Measurements from ENCODE around the gene HYAL2. TPM values are rescaled to one million over a fixed set of nuclear protein-coding genes. Genes with fewer than 3 reads are reported as not detected.

HYAL2 gene
- total RNA-seq, 6 donors from 2014 or later = 120 to 389 (median 226) TPM

DNA sequence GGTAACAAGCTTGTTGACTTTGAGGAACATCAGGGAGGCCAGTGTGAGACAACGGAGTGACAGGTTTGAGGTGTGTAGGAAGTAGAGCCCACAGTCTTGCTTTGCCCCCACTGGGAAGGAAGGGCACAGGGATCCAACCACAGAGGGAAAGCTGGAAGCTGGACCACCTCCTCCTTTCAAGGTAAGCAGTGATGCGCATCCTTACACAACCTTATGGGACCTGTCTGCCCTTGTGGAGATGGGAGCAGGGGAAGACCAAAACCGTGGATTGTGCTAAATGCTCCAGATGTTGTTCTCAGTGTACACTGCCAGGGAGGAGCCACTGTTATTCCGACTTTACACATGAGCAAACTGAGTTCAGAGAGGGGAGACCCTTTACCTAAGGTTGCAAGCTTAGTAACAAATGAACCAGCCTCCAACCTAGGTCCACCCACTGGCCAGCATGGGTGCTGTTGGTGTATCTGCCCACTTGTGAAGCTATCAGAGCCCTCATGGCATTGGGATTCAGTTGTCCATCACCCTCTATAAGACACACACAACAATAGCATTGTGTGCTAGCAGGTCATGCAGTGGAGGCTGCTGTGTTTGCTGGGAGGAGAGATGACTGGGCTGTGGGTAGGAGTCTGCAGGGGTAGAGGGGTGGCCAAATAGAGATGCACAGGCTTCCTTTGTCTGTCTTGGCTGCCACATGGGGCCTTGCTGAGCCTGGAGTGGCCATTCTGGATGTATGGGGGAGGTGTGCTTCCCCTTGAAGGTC lies 44.2 kb downstream of the HYAL2 start:
- 85 to 90% methylated on average over 4 of the region's 4 CpGs for WGBS, 2 donors
- DNase-seq (no peak), ATAC-seq (ENCODE audit: low FRiP score in 2 of 2) (no peak)
- Histone ChIP-seq H3K9me3 (no peaks in the 10 kb centered on the region), H3K27me3 (peaks cover 0 to 13% (median 5%) of the 10 kb centered on the region in 4 donors), H3K4me3 (no peak overlapping the region), H3K4me1 (peaks cover 14 to 25% (median 15%) of the 10 kb centered on the region in 4 donors), H3K36me3 (peaks cover 0 to 28% (median 8%) of the 10 kb centered on the region in 4 donors), H3K27ac (no peak overlapping the region)
- no peak for TF ChIP-seq EP300 (IDR thresholded peaks at IDR 0.05)
- no peak for TF ChIP-seq CTCF (IDR thresholded peaks at IDR 0.05)
- TF ChIP-seq POLR2A (IDR thresholded peaks at IDR 0.05) = no peak
- no peak for TF ChIP-seq POLR2AphosphoS5 (IDR thresholded peaks at IDR 0.05)

- no peak overlapping the region for H3K27ac ChIP-seq
- H3K27me3 ChIP-seq = peaks cover 0 to 13% (median 5%) of the 10 kb centered on the region in 4 donors
- DNase-seq = no peak
- peaks cover 0 to 28% (median 8%) of the 10 kb centered on the region in 4 donors for H3K36me3 ChIP-seq
- ATAC-seq (ENCODE audit: low FRiP score in 2 of 2) = no peak
- 87% methylated on average over 16 to 17 of the region's 17 CpGs for WGBS, 2 donors
- peaks cover 18 to 38% (median 25%) of the 10 kb centered on the region in 4 donors for H3K4me1 ChIP-seq
- no peak overlapping the region for H3K4me3 ChIP-seq
- H3K9me3 ChIP-seq = no peaks in the 10 kb centered on the region
- no peak for TF ChIP-seq POLR2A (IDR thresholded peaks at IDR 0.05)
Observed at GRCh38 chr3:50276762-50277101, 45.8 kb downstream of the HYAL2 start.

DNA sequence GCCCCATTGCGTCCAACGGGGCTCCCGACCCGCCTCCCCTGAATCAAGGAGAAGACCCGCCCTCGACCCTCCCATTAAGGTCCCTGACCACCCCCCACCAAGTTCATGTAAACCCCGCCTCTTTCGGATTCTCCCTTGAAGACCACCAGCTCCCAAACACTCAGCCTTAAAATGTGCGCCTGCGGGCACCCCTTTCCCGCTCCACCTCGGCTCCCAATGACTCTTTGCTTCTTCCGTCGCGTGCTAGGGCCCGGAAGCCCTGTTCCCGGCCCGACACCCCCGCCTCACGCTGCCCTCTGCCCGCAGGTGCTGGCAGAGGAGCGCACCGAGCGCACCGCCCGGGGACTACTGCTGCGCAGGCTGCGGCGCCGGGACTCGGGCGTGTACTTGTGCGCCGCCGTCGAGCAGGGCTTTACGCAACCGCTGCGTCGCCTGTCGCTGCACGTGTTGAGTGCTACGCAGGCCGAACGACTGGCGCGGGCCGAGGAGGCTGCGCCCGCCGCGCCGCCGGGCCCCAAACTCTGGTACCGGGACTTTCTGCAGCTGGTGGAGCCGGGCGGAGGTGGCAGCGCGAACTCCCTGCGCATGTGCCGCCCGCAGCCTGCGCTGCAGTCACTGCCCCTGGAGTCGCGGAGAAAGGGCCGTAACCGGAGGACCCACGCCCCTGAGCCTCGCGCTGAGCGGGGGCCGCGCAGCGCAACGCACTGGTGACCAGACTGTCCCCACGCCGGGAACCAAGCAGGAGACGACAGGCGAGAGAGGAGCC lies 46.4 kb downstream of the HYAL2 start:
- no peaks in the 10 kb centered on the region for H3K9me3 ChIP-seq
- DNase-seq (peak in 1 of 2 donors; percentile 87), ATAC-seq (ENCODE audit: low FRiP score in 2 of 2) (no peak)
- no peak overlapping the region for H3K4me3 ChIP-seq
- 71 to 77% methylated on average over 34 to 73 of the region's 79 CpGs for WGBS, 2 donors
- H3K36me3 ChIP-seq = peaks cover 0 to 28% (median 8%) of the 10 kb centered on the region in 4 donors
- peaks cover 0 to 13% (median 5%) of the 10 kb centered on the region in 4 donors for H3K27me3 ChIP-seq
- peaks cover 21 to 43% (median 28%) of the 10 kb centered on the region in 4 donors for H3K4me1 ChIP-seq
- no peak overlapping the region for H3K27ac ChIP-seq
- TF ChIP-seq EP300 (IDR thresholded peaks at IDR 0.05) (no peak), POLR2A (IDR thresholded peaks at IDR 0.05) (no peak), CTCF (IDR thresholded peaks at IDR 0.05) (no peak), POLR2AphosphoS5 (IDR thresholded peaks at IDR 0.05) (no peak)

- TF ChIP-seq CTCF (IDR thresholded peaks at IDR 0.05) = no peak
- TF ChIP-seq EP300 (IDR thresholded peaks at IDR 0.05) = no peak
- no peak for TF ChIP-seq POLR2AphosphoS5 (IDR thresholded peaks at IDR 0.05)
- TF ChIP-seq POLR2A (IDR thresholded peaks at IDR 0.05) = no peak
- Histone ChIP-seq H3K27ac (no peak overlapping the region), H3K27me3 (peaks cover 0 to 13% (median 5%) of the 10 kb centered on the region in 4 donors), H3K4me3 (no peak overlapping the region), H3K9me3 (no peaks in the 10 kb centered on the region), H3K4me1 (peaks cover 22 to 47% (median 31%) of the 10 kb centered on the region in 4 donors), H3K36me3 (peaks cover 0 to 28% (median 8%) of the 10 kb centered on the region in 4 donors)
- no peak for ATAC-seq (ENCODE audit: low FRiP score in 2 of 2)
- 77 to 91% methylated on average over 15 to 65 of the region's 65 CpGs for WGBS, 2 donors
- peak in 1 of 2 donors; percentile 87 for DNase-seq
Observed at GRCh38 chr3:50275141-50275995, 47.2 kb downstream of the HYAL2 start.

Measured in upper lobe of left lung (tissue), 6 donors.